B cell (primary cell): ENCODE measurements around the gene CFAP251.

ENCODE experiments used
- EZH2 ChIP-seq: IDR thresholded peaks from 2 replicates; pipeline ENCODE4 v1.6.1; 2012; ENCODE audit warnings: borderline replicate concordance, low read depth, mild to moderate bottlenecking, moderate library complexity, low read length; ENCODE audit not compliant: insufficient read depth, poor library complexity, severe bottlenecking
- TF ChIP-seq, protein P1 (sequence below): fragments of 200-600 bp; IDR thresholded peaks from one replicate; pipeline ENCODE4 v1.8.0; 2022; ENCODE audit warnings: antibody characterized with exemption, mild to moderate bottlenecking

DNA sequence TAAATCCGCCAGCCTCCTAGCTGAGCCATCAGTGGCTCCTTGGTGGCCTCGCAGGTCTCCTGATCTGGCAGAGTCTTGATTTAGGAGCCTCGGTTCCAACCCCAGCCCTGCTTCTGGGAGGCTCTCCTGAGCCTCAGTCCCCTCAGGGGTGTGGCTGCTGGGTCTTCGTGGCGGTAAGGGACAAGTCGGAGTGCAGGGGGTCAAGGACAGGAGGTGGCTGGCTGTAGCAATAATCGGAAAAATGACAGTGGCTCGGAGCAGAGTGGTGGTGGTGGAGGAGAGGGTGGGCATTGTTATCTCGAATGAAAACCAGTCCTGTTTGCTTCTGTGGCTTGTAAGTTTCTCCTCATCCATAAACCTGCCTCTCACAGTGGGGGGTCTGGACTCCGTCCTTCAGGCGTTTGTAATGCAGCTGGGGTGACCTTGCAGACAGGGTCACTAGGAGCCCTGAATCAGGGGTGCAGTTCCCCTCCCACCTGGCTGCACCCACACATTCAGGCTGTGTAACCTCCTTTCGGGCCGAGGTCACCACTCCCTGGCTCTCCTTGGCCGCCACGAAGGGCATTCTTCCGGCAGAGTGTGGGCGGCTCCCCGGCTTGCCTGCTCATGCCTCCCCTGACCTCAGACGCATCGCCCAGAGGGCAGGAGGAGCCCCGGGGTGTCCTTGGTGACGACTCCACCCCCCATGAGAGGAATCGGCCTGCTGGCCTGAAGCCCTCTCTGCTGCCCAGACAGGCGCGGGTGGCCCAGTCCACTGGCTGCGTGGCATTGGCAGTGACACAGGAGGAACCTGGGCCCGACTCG lies 111.4 kb downstream of the CFAP251 start:
- no peak for TF ChIP-seq EZH2
- TF ChIP-seq, protein P1, sequence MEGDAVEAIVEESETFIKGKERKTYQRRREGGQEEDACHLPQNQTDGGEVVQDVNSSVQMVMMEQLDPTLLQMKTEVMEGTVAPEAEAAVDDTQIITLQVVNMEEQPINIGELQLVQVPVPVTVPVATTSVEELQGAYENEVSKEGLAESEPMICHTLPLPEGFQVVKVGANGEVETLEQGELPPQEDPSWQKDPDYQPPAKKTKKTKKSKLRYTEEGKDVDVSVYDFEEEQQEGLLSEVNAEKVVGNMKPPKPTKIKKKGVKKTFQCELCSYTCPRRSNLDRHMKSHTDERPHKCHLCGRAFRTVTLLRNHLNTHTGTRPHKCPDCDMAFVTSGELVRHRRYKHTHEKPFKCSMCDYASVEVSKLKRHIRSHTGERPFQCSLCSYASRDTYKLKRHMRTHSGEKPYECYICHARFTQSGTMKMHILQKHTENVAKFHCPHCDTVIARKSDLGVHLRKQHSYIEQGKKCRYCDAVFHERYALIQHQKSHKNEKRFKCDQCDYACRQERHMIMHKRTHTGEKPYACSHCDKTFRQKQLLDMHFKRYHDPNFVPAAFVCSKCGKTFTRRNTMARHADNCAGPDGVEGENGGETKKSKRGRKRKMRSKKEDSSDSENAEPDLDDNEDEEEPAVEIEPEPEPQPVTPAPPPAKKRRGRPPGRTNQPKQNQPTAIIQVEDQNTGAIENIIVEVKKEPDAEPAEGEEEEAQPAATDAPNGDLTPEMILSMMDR = no peak
